ENCODE data around the gene UBE2QL1.

Gene UBE2QL1

GRCh38 chr5:6542421-6543345 lies 94.0 kb downstream of the UBE2QL1 start:
- H3K36me3 Mint-ChIP-seq (ENCODE audit: low read depth): no peaks in the 10 kb centered on the region
- H3K9me3 Mint-ChIP-seq: no peaks in the 10 kb centered on the region
- no peaks in the 10 kb centered on the region for H3K4me1 Mint-ChIP-seq (ENCODE audit: low read depth)
- DNase-seq (ENCODE audit: low spot score): no peak
- H3K27ac Mint-ChIP-seq: no peak overlapping the region
- H3K27me3 Mint-ChIP-seq (ENCODE audit: low read depth): peaks cover 4% of the 10 kb centered on the region
- H3K4me3 Mint-ChIP-seq: no peak overlapping the region

GRCh38 chr5:6543346-6543730 lies 94.7 kb downstream of the UBE2QL1 start:
- no peaks in the 10 kb centered on the region for H3K36me3 Mint-ChIP-seq (ENCODE audit: low read depth)
- H3K27me3 Mint-ChIP-seq (ENCODE audit: low read depth): peaks cover 4% of the 10 kb centered on the region
- no peak for DNase-seq (ENCODE audit: low spot score)
- H3K4me3 Mint-ChIP-seq: no peak overlapping the region
- no peak overlapping the region for H3K27ac Mint-ChIP-seq
- no peaks in the 10 kb centered on the region for H3K4me1 Mint-ChIP-seq (ENCODE audit: low read depth)
- no peaks in the 10 kb centered on the region for H3K9me3 Mint-ChIP-seq

- H3K9me3 Mint-ChIP-seq: no peaks in the 10 kb centered on the region
- H3K4me1 Mint-ChIP-seq (ENCODE audit: low read depth): no peaks in the 10 kb centered on the region
- no peak overlapping the region for H3K27ac Mint-ChIP-seq
- H3K36me3 Mint-ChIP-seq (ENCODE audit: low read depth): no peaks in the 10 kb centered on the region
- DNase-seq (ENCODE audit: low spot score): no peak
- peaks cover 4% of the 10 kb centered on the region for H3K27me3 Mint-ChIP-seq (ENCODE audit: low read depth)
- no peak overlapping the region for H3K4me3 Mint-ChIP-seq
Measured at GRCh38 chr5:6543830-6544560, 95.3 kb downstream of the UBE2QL1 start.

All from T-helper 2 cell treated with Interferon-gamma antibody and Interleukin-4, amounts not matched to agents 5 μg/mL and 100 μg/mL, for 36 hours (primary cell).